HG03354 (cell line): ENCODE results near the gene GRIP2.

Source experiments
- ATAC-seq: cut with Tn5 transposase; IDR thresholded peaks from one replicate; pipeline ENCODE4 v1.9.1; 2021; ENCODE audit warnings: mild to moderate bottlenecking; ENCODE audit not compliant: unreplicated experiment, poor library complexity, severe bottlenecking

GRIP2 gene

DNA sequence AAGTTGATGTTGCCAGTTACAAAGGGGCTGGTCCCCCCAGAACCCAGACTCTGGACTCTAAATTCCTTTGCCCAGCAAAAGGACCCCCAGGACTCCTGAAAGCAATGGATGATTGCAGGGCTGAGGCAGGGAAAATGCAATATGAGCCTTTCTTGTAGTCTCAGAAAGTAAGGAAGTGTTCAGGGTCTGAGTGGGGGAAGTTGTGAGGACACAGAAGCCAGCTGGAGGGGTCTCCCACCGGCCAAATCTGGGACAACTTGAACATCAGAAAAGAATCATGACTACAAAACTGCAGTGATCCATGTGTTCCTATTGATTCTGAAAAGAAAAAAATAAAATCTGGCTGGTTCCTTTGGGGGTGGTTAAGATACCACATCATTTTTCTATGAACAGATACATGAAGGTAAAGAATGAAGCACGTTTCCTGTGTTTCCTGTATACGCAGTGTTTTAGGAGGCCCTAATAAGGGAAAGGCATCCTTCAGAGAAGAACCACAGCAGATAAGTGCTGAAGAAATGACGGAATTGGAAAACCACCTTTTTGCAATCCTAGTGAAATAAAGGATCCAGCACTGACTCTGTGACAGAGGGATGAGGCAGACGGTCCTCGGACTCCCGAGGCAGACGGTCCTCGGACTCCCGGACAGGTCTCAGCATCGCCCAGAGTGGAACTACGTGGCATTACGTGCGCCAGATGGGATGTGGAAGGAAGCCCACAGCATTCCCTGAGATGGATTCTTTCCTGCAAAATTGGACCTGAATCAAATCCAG, 22.2 kb upstream of the GRIP2 start:
- no peak for ATAC-seq

DNA sequence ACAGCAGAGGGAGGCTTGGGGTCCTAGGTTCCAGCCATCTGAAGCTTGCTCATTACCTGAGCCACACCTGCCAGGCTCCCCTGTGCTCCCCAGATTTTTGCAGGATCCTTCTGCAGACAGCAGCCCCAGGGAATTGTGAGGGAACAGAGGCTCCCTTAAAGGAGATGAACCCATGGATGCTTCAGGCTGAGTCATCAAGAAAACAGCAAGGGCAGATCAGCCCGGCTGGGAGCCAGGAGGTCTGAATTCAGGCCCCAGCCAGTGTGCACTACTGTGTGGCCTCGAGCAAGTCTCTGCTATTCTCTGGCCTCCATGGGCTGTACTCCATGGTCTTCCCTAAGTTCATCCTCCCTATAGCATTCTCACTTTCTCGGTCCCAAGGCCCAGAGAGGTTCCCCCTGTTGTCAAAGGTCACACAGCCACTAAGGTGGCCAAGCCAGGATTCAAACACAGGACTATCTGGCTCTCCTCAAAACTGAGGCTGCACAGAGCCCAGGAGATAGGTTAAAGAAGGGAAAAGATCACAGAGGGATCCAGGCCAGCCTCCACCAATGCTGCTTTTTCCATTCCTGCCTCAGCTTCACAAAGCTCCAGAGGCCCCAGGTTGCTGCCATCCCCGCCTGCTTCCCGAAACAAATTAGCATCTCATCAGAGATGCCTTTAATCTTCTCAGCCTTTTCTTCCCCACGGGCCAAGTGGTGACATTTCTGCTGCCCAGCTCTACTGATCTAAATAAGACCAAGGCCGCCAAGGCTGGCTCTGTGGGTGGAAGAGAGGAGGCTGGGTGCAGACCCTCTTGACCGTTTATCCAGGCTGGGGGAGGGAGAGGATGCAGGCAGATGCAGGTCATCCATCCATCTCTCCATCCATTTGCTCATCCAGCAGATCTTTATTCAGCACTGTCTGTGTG, 21.2 kb upstream of the GRIP2 start:
- ATAC-seq: no peak

- ATAC-seq: no peak
These were observed 20.0 kb upstream of the GRIP2 start for GRCh38 chr3:14560110-14560509.

GRCh38 chr3:14558029-14558428, 17.9 kb upstream of the GRIP2 start:
- ATAC-seq: no peak

GRCh38 chr3:14555835-14556234, 15.7 kb upstream of the GRIP2 start:
- no peak for ATAC-seq

GRCh38 chr3:14554715-14555114, 14.6 kb upstream of the GRIP2 start:
- ATAC-seq: no peak

- ATAC-seq: no peak
These were observed 13.7 kb upstream of the GRIP2 start for GRCh38 chr3:14553871-14554270.

GRCh38 chr3:14552717-14553116, 12.6 kb upstream of the GRIP2 start:
- no peak for ATAC-seq

- ATAC-seq: no peak
These were observed 12.0 kb upstream of the GRIP2 start for GRCh38 chr3:14552041-14552648.

DNA sequence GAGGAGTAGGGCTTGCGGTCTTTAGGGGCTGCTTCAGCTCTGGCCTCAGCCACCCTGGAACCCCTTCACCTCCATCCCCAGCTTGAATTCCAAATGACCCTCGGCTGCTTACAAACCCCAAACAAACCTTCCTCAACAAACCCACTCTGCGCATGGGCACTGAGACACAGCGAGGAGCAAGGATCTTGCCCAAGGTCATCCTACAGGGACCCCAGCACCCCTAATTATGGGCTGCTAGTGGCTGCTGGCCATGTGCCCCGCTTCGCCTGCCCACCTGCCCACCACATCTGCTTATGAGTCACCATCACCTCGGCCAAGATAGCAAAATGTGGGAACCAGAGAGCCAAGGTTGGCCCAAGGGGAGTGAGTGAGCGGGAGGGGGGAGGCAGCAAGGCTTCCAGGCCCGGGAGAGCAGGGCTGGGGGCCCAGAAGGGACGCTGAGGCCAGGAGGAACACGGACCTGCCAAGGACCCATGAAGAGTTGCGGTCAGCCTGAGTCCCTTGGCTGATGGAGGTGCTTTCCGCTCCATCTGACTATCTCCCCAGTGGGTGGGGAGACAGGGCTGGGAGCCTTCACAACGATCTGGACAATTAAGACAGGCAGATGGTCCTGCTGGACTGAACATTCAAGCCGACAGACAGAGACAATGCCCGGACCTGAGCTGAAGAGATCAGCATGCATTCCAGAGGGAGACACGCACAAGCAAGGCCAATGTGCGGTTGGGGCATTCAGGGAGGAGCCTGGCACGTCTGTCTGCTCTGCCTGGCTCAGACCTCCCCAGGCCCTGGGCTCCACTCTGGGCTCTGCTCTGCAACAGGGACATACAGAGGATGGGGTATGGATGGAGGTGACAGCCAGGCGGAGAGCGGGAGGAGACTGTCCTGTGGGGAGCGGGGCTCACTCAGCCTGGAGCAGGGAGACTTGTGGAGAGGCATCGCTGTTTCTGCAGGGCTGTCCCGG, 10.8 kb upstream of the GRIP2 start:
- no peak for ATAC-seq

- ATAC-seq: no peak
These were observed 10.0 kb upstream of the GRIP2 start for GRCh38 chr3:14550181-14550580.

DNA sequence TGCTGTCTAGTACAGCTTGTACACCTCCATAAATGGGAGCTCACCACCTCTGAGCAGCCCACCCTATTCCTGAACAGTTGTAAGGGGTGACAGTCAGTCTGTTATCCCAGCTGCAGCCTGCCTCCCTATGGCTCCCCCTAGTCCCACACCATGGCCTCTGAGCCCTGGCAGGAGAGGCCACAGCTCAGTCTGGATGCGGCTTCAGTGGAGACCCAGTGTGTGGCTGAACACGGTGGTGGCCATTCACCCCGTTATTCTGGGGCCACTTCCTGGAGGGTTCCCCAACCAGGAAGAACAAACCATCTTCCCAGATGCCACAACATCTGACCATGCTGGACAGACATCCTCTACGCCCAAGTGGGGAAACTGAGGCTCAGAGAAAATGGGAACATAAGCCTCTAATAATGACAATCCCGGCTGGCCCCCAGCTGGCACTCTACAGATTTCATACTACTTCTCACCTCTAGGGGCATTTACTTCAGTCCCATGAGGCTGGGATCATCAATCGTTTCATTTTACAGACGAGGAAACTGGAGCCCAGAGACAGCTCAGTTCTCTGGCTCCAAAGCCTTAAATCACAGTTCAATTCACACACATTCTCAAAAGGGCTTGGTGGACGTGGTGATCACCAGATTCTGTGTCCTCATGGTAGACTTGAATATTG, 9.2 kb upstream of the GRIP2 start:
- no peak for ATAC-seq

DNA sequence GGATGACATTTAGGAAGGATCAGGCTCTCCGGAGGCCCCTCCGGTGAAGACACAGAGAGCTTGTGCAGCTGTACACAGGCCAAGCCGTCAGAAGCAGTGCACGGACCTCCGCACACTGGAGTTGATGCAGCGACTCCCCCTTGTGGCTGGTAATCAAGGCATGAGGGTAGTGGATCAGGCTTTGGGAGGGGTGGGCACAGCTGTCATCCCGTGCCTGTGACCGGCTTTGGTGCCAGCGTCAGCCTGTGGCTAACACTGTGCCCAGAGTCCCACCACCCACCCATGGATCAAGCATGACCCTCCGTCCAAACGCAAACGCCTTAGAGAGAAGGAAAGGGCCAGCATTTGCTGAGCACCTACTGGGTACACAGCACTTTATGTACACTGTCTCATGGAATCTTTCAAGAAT, 8.2 kb upstream of the GRIP2 start:
- peak; percentile 62 for ATAC-seq

- no peak for ATAC-seq
These were observed 7.6 kb upstream of the GRIP2 start for GRCh38 chr3:14547693-14548092.

DNA sequence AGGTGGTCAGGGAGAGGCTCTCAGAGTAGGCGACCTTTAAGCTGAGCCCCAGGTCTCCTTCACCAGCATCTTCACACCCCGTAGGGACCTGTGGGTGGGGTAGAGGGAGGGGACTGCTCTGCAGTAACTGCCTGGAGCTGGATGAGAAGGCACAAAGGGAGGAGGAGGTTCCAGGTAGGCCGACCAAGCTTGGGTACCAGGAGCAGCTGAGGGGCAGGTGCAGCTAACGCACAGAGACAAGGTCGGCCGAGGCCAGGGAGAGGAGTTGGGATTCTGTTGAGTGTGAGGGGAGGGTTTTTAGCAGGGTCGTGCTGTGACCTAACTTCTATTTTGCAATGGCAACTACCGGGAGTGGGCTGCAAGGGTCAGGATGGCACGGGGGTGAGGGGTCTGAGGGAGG, 5.9 kb upstream of the GRIP2 start:
- no peak for ATAC-seq

- no peak for ATAC-seq
These were observed 5.1 kb upstream of the GRIP2 start for GRCh38 chr3:14545251-14545635.

- no peak for ATAC-seq
These were observed 4.4 kb upstream of the GRIP2 start for GRCh38 chr3:14544282-14545250.

- ATAC-seq: no peak
These were observed 3.3 kb upstream of the GRIP2 start for GRCh38 chr3:14543446-14543845.
